ENCODE measurements around the gene TMEM167B. TPM values are rescaled to one million over a fixed set of nuclear protein-coding genes. Genes with fewer than 3 reads are reported as not detected.

The TMEM167B gene
- total and polyA plus RNA-seq, 2 donors (not counting 1 experiment from before 2014, with no cell fraction given) = 12.0 to 40.9 TPM

GRCh38 chr1:109116286-109116685, 25.7 kb downstream of the TMEM167B start:
- CTCF ChIA-PET = interaction anchor here (1.0 kb wide), 1 partner anchor 16 kb away, joined by 3 read pairs; no protein-coding TSS in a partner anchor
- WGBS (ENCODE audit: insufficient coverage) = no CpG with 5 or more reads among the region's 1 CpG
- TF ChIP-seq CTCF (IDR thresholded peaks at IDR 0.05) (no peak), EZH2 (IDR thresholded peaks at IDR 0.05; ENCODE audit: borderline replicate concordance, insufficient read depth, low read depth, low read length, poor library complexity, severe bottlenecking) (no peak)
- Histone ChIP-seq H3K79me2 (ENCODE audit: control insufficient read depth, insufficient read depth, low read length) (no peaks in the 10 kb centered on the region), H3K9ac (ENCODE audit: low read length) (no peak overlapping the region), H2AFZ (ENCODE audit: insufficient read depth, low read depth, low read length, poor library complexity, severe bottlenecking) (no peak overlapping the region), H3K4me2 (replicated peaks; ENCODE audit: low read depth, low read length, poor library complexity, severe bottlenecking) (no peak overlapping the region), H4K20me1 (ENCODE audit: control insufficient read depth, insufficient read depth, low read length, poor library complexity, severe bottlenecking) (no peaks in the 10 kb centered on the region), H3K4me1 (ENCODE audit: control insufficient read depth in 2 of 2, insufficient read depth in 2 of 2, low read length in 2 of 2) (peaks cover 25 to 26% of the 10 kb centered on the region in 2 donors), H3K4me3 (ENCODE audit: control extremely low read depth in 1 of 5, extremely low read depth in 1 of 5, insufficient read depth in 1 of 5, low read depth in 2 of 5, low read length in 4 of 5) (no peak overlapping the region), H3K36me3 (replicated peaks in 1 of 2; ENCODE audit: control extremely low read depth in 1 of 2, control insufficient read depth in 1 of 2, extremely low read depth in 1 of 2, insufficient read depth in 2 of 2, low read length in 1 of 2) (no peaks in the 10 kb centered on the region), H3K9me3 (ENCODE audit: control extremely low read depth in 1 of 3, control insufficient read depth in 2 of 3, insufficient read depth in 1 of 3, low read length in 2 of 3) (peaks cover 0 to 6% (median 0%) of the 10 kb centered on the region in 3 donors), H3K27me3 (replicated peaks in 1 of 4; ENCODE audit: control extremely low read depth in 1 of 4, control insufficient read depth in 3 of 4, insufficient read depth in 4 of 4, low read length in 3 of 4) (peaks cover 0 to 23% (median 20%) of the 10 kb centered on the region in 4 experiments), H3K27ac (ENCODE audit: low read length in 2 of 2) (no peak overlapping the region)
- ATAC-seq (ENCODE audit: low read depth) = no peak
- intact Hi-C loops (cut with micrococcal nuclease) = no loop called here
- H3K4me1 Mint-ChIP-seq = peaks cover 31% of the 10 kb centered on the region
- POLR2A ChIA-PET = interaction anchor here (0.6 kb wide), 1 partner anchor 42 kb away, joined by 5 read pairs; no protein-coding TSS in a partner anchor
- no peaks in the 10 kb centered on the region for H3K9me3 Mint-ChIP-seq (ENCODE audit: insufficient read depth)
- H3K4me3 Mint-ChIP-seq = no peak overlapping the region
- DNase-seq = no peak
- H3K27me3 Mint-ChIP-seq = peaks cover 37% of the 10 kb centered on the region
- no peak overlapping the region for H3K27ac Mint-ChIP-seq

- Histone ChIP-seq H3K4me3 (ENCODE audit: control extremely low read depth in 1 of 5, extremely low read depth in 1 of 5, insufficient read depth in 1 of 5, low read depth in 2 of 5, low read length in 4 of 5) (no peak overlapping the region), H3K79me2 (ENCODE audit: control insufficient read depth, insufficient read depth, low read length) (no peaks in the 10 kb centered on the region), H3K4me1 (ENCODE audit: control insufficient read depth in 2 of 2, insufficient read depth in 2 of 2, low read length in 2 of 2) (peaks cover 15 to 16% of the 10 kb centered on the region in 2 donors), H3K9me3 (ENCODE audit: control extremely low read depth in 1 of 3, control insufficient read depth in 2 of 3, insufficient read depth in 1 of 3, low read length in 2 of 3) (peaks cover 0 to 4% (median 0%) of the 10 kb centered on the region in 3 donors), H3K9ac (ENCODE audit: low read length) (no peak overlapping the region), H4K20me1 (ENCODE audit: control insufficient read depth, insufficient read depth, low read length, poor library complexity, severe bottlenecking) (no peaks in the 10 kb centered on the region), H3K4me2 (replicated peaks; ENCODE audit: low read depth, low read length, poor library complexity, severe bottlenecking) (no peak overlapping the region), H3K27ac (ENCODE audit: low read length in 2 of 2) (no peak overlapping the region), H2AFZ (ENCODE audit: insufficient read depth, low read depth, low read length, poor library complexity, severe bottlenecking) (no peak overlapping the region), H3K27me3 (replicated peaks in 1 of 4; ENCODE audit: control extremely low read depth in 1 of 4, control insufficient read depth in 3 of 4, insufficient read depth in 4 of 4, low read length in 3 of 4) (peaks cover 0 to 23% (median 22%) of the 10 kb centered on the region in 4 experiments), H3K36me3 (replicated peaks in 1 of 2; ENCODE audit: control extremely low read depth in 1 of 2, control insufficient read depth in 1 of 2, extremely low read depth in 1 of 2, insufficient read depth in 2 of 2, low read length in 1 of 2) (no peaks in the 10 kb centered on the region)
- POLR2A ChIA-PET = no interaction called here
- CTCF ChIA-PET = no interaction called here
- ATAC-seq (ENCODE audit: low read depth) (no peak), DNase-seq (no peak)
- no peak overlapping the region for H3K27ac Mint-ChIP-seq
- H3K9me3 Mint-ChIP-seq (ENCODE audit: insufficient read depth) = no peaks in the 10 kb centered on the region
- WGBS (ENCODE audit: insufficient coverage) = 89% methylated on average over 3 of the region's 3 CpGs
- H3K4me3 Mint-ChIP-seq = no peak overlapping the region
- peaks cover 20% of the 10 kb centered on the region for H3K4me1 Mint-ChIP-seq
- intact Hi-C loops (cut with micrococcal nuclease) = no loop called here
- TF ChIP-seq EZH2 (IDR thresholded peaks at IDR 0.05; ENCODE audit: borderline replicate concordance, insufficient read depth, low read depth, low read length, poor library complexity, severe bottlenecking) = no peak
- TF ChIP-seq CTCF (IDR thresholded peaks at IDR 0.05) = no peak
- peaks cover 37% of the 10 kb centered on the region for H3K27me3 Mint-ChIP-seq
These were observed 27.5 kb downstream of the TMEM167B start for GRCh38 chr1:109118089-109118488.
